HFF-Myc (cell line): Measurements from ENCODE around the gene SNTG2.

Experiments used
- DNase-seq: peaks from one replicate; pipeline ENCODE4 v3.0.0-alpha.2; 2011; ENCODE audit warnings: low read depth; ENCODE audit errors: extremely low read depth
- H3K4me3 ChIP-seq: replicated peaks from 2 replicates; pipeline ENCODE4 v1.5.1; 2011; ENCODE audit warnings: low read depth, mild to moderate bottlenecking, control low read depth, low read length
- CTCF ChIP-seq: IDR thresholded peaks from 2 replicates; pipeline ENCODE4 v1.5.1; 2012; ENCODE audit warnings: mild to moderate bottlenecking, low read depth, low read length, control low read depth; ENCODE audit errors: missing control alignments

SNTG2 gene

GRCh38 chr2:1353124-1353523, 402.5 kb downstream of the SNTG2 start:
- TF ChIP-seq CTCF: no peak
- no peak for DNase-seq
- no peak overlapping the region for H3K4me3 ChIP-seq

- H3K4me3 ChIP-seq: no peak overlapping the region
- TF ChIP-seq CTCF: no peak
- DNase-seq: no peak
These were observed 402.9 kb downstream of the SNTG2 start for GRCh38 chr2:1353543-1353942.

GRCh38 chr2:1360144-1360543, 409.5 kb downstream of the SNTG2 start:
- H3K4me3 ChIP-seq: no peak overlapping the region
- no peak for TF ChIP-seq CTCF
- no peak for DNase-seq

GRCh38 chr2:1360557-1361250, 410.1 kb downstream of the SNTG2 start:
- TF ChIP-seq CTCF: no peak
- no peak for DNase-seq
- no peak overlapping the region for H3K4me3 ChIP-seq

GRCh38 chr2:1363367-1363766, 412.7 kb downstream of the SNTG2 start:
- TF ChIP-seq CTCF: no peak
- H3K4me3 ChIP-seq: no peak overlapping the region
- no peak for DNase-seq

GRCh38 chr2:1366546-1367134, 416.0 kb downstream of the SNTG2 start:
- no peak for DNase-seq
- TF ChIP-seq CTCF: no peak
- no peak overlapping the region for H3K4me3 ChIP-seq
